GM21528 (cell line): ENCODE measurements around the gene DOCK4.
A peak's percentile ranks its signal among the peaks of the same experiment; 100 is the strongest.

Source experiments
- ATAC-seq: cut with Tn5 transposase; IDR thresholded peaks from one replicate; pipeline ENCODE4 v1.9.1; 2021; ENCODE audit warnings: mild to moderate bottlenecking, moderate library complexity; ENCODE audit not compliant: unreplicated experiment, low FRiP score

The DOCK4 gene

GRCh38 chr7:111873963-111874690 lies 332.1 kb downstream of the DOCK4 start:
- no peak for ATAC-seq

- ATAC-seq, result no peak
Measured at GRCh38 chr7:111873326-111873646, 332.9 kb downstream of the DOCK4 start.

GRCh38 chr7:111872450-111873325 lies 333.5 kb downstream of the DOCK4 start:
- ATAC-seq, result no peak

GRCh38 chr7:111871283-111871682 lies 334.9 kb downstream of the DOCK4 start:
- ATAC-seq, result no peak

- no peak for ATAC-seq
Measured at GRCh38 chr7:111869280-111869679, 336.9 kb downstream of the DOCK4 start.

- no peak for ATAC-seq
Measured at GRCh38 chr7:111867348-111867931, 338.8 kb downstream of the DOCK4 start.

- ATAC-seq, result no peak
Measured at GRCh38 chr7:111866787-111867186, 339.4 kb downstream of the DOCK4 start.

GRCh38 chr7:111865430-111865829 lies 340.8 kb downstream of the DOCK4 start:
- ATAC-seq, result no peak

GRCh38 chr7:111864291-111864976 lies 341.8 kb downstream of the DOCK4 start:
- no peak for ATAC-seq

- no peak for ATAC-seq
Measured at GRCh38 chr7:111863269-111863668, 342.9 kb downstream of the DOCK4 start.

GRCh38 chr7:111860248-111860647 lies 346.0 kb downstream of the DOCK4 start:
- no peak for ATAC-seq

GRCh38 chr7:111858331-111858730 lies 347.9 kb downstream of the DOCK4 start:
- ATAC-seq, result no peak

GRCh38 chr7:111855842-111856227 lies 350.4 kb downstream of the DOCK4 start:
- no peak for ATAC-seq

GRCh38 chr7:111855161-111855841 lies 350.9 kb downstream of the DOCK4 start:
- ATAC-seq, result peak; percentile 83

GRCh38 chr7:111853201-111853990 lies 352.8 kb downstream of the DOCK4 start:
- ATAC-seq, result no peak

GRCh38 chr7:111852081-111852480 lies 354.1 kb downstream of the DOCK4 start:
- ATAC-seq, result no peak

GRCh38 chr7:111846898-111847297 lies 359.3 kb downstream of the DOCK4 start:
- ATAC-seq, result no peak

- ATAC-seq, result no peak
Measured at GRCh38 chr7:111845853-111846252, 360.3 kb downstream of the DOCK4 start.

GRCh38 chr7:111844904-111845671 lies 361.1 kb downstream of the DOCK4 start:
- ATAC-seq, result no peak
